IPS DF 19.7 (cell line): ENCODE results near the gene ARHGAP19.

Source experiments
- DNase-seq: peaks from one replicate; pipeline ENCODE4 v3.0.0-alpha.2; 2013; ENCODE audit warnings: low read depth, low spot score

ARHGAP19 gene

DNA sequence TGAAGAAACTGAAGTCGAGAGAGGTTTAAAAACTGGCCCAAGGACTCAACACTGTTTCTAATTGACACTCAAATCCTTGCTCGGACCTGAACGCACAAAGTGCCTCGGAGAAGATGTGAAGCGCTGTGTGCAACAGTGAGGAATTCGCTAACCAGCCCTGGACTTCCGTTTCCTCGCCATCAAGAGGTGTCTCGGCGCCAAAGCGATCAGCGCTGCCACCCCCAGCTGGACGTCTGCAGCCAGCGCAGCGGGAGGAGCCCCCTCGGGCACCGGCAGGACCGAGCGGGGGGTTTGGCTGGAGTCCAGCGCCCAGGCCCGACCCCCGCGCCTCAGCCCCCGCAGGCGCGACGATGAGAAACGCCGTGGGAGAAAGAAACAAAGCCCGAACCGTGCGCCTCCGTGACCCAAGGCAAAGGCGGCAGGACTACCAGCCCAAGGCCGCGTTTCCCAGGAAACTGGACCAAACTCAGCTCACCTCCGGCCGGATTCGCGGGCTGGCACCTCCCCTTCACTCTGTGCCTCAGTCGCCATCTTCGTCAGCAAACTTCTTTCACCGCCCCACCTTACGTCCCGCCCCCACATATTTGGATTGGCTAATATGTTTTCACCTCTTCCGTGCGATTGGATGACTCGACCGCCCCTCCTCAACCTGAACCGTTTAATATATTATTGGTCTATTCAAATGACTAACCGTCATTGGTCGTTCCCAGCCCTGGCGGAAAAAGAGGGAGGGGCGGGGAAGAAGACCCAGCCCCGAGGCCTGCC, at the start of gene ARHGAP19:
Gene ARHGAP19, minus strand, starts transcription at position 541 of the 765 bp plus-strand sequence. Its CDS starts 10 bp downstream, at position 531.
- peak; percentile 92 for DNase-seq

DNA sequence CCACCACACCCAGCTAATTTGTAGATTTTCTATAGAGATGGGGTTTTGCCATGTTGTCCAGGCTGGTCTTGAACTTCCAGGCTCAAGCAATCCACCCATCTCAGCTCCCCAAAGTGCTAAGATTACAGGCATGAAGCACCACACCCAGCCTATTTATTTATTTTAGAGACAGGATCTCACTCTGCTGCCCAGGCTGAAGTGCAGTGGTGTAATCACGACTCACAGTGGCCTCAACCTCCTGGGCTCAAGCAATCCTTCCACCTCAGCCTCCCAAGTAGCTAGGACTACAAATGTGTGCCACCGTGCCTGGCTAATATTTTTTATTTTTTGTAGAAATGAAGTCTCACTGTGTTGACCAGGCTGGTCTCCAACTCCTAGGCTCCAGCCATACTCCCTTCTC, 49.0 kb upstream of the ARHGAP19 start:
- no peak for DNase-seq

DNA sequence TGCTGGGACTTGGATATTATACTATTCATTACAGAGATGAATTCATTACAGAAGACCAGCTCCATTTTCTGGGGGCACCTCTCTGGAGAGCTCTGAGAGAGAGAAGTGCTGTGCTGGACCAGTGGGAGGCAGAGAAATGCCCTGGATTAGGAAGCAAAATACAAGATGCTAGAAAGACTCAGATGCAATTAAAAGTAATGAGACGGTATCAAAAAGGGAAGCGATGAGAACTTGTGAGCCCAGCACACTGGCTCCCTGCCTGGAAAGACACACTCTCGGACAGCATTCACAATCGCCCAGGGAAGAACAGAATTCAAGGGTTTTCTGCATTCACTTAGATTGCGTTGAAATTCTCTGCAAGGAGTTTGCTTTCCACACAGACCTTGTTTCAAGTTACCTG, 45.6 kb upstream of the ARHGAP19 start:
- DNase-seq, result no peak

DNA sequence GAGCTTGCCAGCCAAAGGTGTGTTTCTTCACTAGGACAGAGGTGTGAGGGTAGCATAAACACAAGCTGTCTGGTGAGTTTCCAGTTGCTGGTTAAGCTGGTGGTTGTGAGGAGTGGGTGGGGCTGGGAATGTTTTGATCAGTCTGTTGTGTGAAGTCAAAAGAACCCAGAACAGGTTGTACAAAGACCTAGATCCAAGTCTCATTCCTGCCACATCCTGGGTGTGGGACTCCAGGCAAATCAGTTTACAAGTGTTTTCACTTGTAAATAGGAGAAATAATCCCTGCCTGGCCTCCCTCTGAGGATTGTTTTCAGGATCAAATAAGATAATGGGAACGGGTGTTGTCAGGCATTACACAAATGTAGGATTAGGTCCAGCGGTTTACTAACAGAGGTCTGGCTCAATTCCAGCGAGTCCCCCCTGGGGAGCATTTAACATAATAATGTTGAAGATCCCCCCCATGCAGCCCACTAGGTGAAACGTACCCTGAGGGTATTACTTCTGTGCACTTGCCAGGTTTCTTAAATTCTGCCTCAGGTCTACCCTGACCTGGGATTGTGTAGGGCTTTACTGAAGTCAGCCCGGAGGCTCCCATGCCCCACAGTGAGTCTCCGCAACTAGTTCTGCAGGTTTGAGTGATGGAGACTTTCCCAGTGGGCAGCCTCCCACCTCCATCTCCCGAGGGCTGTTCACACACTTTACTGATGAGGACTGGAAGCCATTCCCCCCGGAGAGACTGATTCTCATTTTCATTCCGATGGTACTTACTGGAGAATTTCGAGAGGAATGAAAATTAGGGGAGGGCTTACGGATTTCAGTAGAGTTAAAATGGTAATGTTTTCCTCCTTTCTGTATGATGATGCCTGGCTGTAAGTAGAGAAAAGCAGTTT, 44.8 kb upstream of the ARHGAP19 start:
- DNase-seq, result peak; percentile 93

- DNase-seq, result no peak
Measured at GRCh38 chr10:97336446-97336845, 44.0 kb upstream of the ARHGAP19 start.

DNA sequence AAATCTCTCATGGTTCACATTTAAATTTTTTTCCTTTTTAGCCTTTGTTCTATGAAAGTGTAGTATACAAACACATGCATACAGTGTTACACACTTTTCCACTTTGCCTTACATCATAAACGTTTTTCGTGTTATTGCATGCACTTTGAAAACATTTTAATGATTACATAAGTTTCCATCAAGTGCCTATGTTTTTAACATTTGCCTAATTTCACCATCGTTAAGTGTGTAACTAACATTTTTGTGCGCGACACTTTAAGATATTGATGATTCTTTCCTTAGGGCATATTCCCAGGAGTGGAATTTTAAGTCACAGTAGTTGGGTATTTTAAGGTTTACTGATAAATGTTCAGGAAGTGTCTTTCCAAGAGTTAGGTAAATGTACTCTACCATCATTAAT, 43.6 kb upstream of the ARHGAP19 start:
- no peak for DNase-seq

GRCh38 chr10:97335188-97335619, 42.8 kb upstream of the ARHGAP19 start:
- no peak for DNase-seq

- no peak for DNase-seq
Measured at GRCh38 chr10:97334370-97335175, 42.1 kb upstream of the ARHGAP19 start, which contains the start of gene FRAT2. TSS of gene FRAT2 (minus strand) at chr10:97334729. CDS start at chr10:97334572, 157 bp downstream.

- DNase-seq, result no peak
Measured at GRCh38 chr10:97333601-97334369, 41.3 kb upstream of the ARHGAP19 start.

- no peak for DNase-seq
Measured at GRCh38 chr10:97333351-97333600, 40.8 kb upstream of the ARHGAP19 start.

- DNase-seq, result no peak
Measured at GRCh38 chr10:97332591-97333350, 40.3 kb upstream of the ARHGAP19 start.

- DNase-seq, result no peak
Measured at GRCh38 chr10:97331153-97331703, 38.8 kb upstream of the ARHGAP19 start.

GRCh38 chr10:97329766-97330165, 37.3 kb upstream of the ARHGAP19 start:
- DNase-seq, result no peak

DNA sequence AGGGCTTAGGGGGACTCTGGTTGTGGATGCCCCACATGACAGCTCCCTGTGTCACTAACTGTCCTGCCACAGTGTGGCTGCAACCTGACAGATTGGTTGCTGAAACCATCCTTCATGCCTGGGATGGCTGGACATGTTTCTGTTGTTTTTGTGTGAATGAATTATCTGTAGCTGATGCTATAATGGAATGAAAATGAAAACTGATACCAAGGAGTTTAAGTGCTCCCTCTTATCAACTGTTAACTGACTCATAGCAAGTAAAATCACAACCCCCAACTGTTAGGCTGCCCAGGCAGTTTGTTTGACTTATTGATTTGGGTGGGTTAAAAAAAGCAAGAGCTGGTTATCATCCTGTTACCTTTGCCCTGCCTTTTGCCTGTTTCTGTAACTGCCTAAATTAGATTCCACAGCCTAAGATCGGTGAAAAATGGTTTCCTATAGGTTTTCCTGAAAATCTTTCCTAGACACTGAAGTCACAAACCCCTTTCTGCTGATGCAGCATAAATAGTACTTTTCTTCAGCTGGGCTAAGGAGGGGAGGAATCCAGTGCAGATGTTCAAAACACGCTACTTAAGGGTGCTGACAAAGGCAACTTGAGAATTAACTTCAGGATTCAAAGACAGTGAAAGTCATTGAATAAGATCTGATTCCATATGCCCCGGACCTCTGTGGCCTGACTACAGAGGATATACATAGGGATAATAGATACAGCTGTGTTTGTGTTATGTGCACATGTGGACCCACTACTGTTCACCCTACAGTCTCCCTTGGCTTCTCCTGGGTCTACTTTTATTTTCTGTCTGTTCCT, 36.4 kb upstream of the ARHGAP19 start:
- no peak for DNase-seq

- DNase-seq, result no peak
Measured at GRCh38 chr10:97327348-97328294, 35.2 kb upstream of the ARHGAP19 start.

DNA sequence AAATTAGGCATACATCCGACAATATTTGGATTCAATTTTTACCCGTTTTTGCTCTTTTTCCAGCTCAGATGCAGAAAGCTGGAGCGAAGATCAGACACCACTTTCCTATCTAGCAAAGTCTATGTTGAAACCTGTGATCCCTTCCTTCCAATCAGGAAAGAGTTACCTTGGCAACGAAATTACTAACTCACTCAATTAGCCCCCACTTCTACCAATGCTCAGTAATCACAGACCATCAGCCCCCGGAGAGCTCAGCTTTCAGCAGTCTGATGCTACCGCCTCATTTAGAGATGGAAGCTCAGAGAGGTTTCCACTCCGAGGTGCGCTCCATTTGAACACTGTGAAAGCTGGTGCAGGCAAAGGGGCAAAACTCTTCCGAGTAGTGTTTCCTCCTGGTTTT, 33.3 kb upstream of the ARHGAP19 start:
- no peak for DNase-seq

- DNase-seq, result no peak
Measured at GRCh38 chr10:97323501-97323900, 31.1 kb upstream of the ARHGAP19 start.

GRCh38 chr10:97321804-97322190, 29.4 kb upstream of the ARHGAP19 start:
- no peak for DNase-seq
